ENCODE data around the gene CAMK2A. TPM values are rescaled to one million over a fixed set of nuclear protein-coding genes. Genes with fewer than 3 reads are reported as not detected.

CAMK2A gene
- total RNA-seq, 1 experiment from 2014 or later: 0.33 TPM

DNA sequence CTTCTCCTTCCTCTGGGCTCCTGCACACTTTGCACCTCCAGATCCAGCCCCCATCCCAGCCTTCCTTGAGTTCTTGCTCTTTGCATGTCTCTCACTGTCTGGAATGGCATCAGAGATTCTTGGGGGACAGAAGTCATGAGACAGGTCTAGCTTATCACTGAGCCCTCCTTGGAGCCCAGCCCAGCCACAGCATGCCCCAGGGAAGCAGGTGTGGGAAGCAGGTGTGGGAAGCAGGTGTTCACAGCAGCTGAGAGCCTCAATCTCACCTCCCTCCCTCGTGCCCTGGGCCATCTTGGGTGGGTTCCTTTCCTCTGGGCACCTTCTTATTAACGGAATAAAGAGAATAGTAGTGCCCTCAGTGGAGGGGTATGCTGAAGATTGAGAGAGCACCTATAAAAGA, 72.5 kb downstream of the CAMK2A start:
- Histone ChIP-seq H4K5ac (ENCODE audit: insufficient read length, low read depth, low read length) (no peak overlapping the region), H3K27ac (ENCODE audit: insufficient read length, low read depth, low read length) (no peak overlapping the region), H3K14ac (ENCODE audit: insufficient read depth, low read length) (no peak overlapping the region), H4K91ac (ENCODE audit: insufficient read length, low read depth, low read length) (no peak overlapping the region), H2BK120ac (ENCODE audit: low read depth, low read length, poor library complexity, severe bottlenecking) (no peak overlapping the region), H2BK20ac (ENCODE audit: low read depth, low read length, poor library complexity, severe bottlenecking) (no peak overlapping the region), H3K23ac (ENCODE audit: insufficient read length, low read depth, low read length) (no peak overlapping the region), H3K18ac (ENCODE audit: insufficient read length, low read depth, low read length) (no peak overlapping the region), H4K8ac (replicated peaks; ENCODE audit: insufficient read length, low read depth, low read length) (no peak overlapping the region), H3K4me2 (ENCODE audit: insufficient read depth, insufficient read length, low read length) (no peak overlapping the region), H3T11ph (ENCODE audit: low read length) (no peak overlapping the region), H3K9me3 (ENCODE audit: control insufficient read depth, low read depth, low read length) (no peaks in the 10 kb centered on the region), H3K79me2 (ENCODE audit: insufficient read depth, low read length) (no peaks in the 10 kb centered on the region), H3K4me1 (ENCODE audit: insufficient read depth, low read length) (no peaks in the 10 kb centered on the region; the same call in 1 of the 2 replicates), H3K4ac (ENCODE audit: low read depth, low read length) (no peak overlapping the region), H4K20me1 (ENCODE audit: control insufficient read depth, insufficient read depth, insufficient read length) (no peaks in the 10 kb centered on the region), H2BK5ac (ENCODE audit: insufficient read length, low read length) (no peak overlapping the region), H3K79me1 (ENCODE audit: insufficient read depth, low read depth, low read length, poor library complexity, severe bottlenecking) (no peaks in the 10 kb centered on the region), H2AK5ac (ENCODE audit: insufficient read length, low read length) (no peak overlapping the region), H3K27me3 (ENCODE audit: insufficient read depth, low read length) (0 out of 2 replicates have a peak, but pooled peaks cover 1% of the 10 kb centered on the region), H2BK12ac (ENCODE audit: insufficient read length, low read depth, low read length) (no peak overlapping the region), H2AFZ (ENCODE audit: low read length) (no peak overlapping the region), H3K56ac (ENCODE audit: insufficient read length, low read depth, low read length) (no peak overlapping the region), H2BK15ac (ENCODE audit: low read depth, low read length) (no peak overlapping the region), H3K23me2 (ENCODE audit: insufficient read length, low read depth, low read length, poor library complexity, severe bottlenecking) (no peaks in the 10 kb centered on the region), H3K9ac (ENCODE audit: extremely low read depth, insufficient read length, low read length) (no peak overlapping the region)
- no CpG with 5 or more reads among the region's 2 CpGs for WGBS (ENCODE audit: extremely low coverage, insufficient read length, low lambda C conversion rate)
- no peak overlapping the region for H3K27ac Mint-ChIP-seq
- peaks cover 10 to 12% of the 10 kb centered on the region in 2 experiments for H3K4me1 Mint-ChIP-seq
- TF ChIP-seq CTCF (conservative IDR thresholded peaks at IDR 0.05): no peak
- H3K36me3 Mint-ChIP-seq (ENCODE audit: insufficient read depth in 1 of 3, low read depth in 3 of 3): no peaks in the 10 kb centered on the region; a peak in 1 of 7 replicates
- no peaks in the 10 kb centered on the region for H3K9me3 Mint-ChIP-seq
- peaks cover 37% of the 10 kb centered on the region for H3K27me3 Mint-ChIP-seq (ENCODE audit: low read depth)
- no peak overlapping the region for H3K4me3 Mint-ChIP-seq
- no peak for DNase-seq

Measured in H9 (cell line).